GM18517 (cell line): ENCODE measurements around the gene POU3F4.

Experiments used
- ATAC-seq: cut with Tn5 transposase; IDR thresholded peaks from one replicate; pipeline ENCODE4 v1.9.1; 2021; ENCODE audit warnings: mild to moderate bottlenecking, moderate library complexity; ENCODE audit not compliant: unreplicated experiment

The POU3F4 gene

GRCh38 chrX:83508006-83508405 lies at the start of gene POU3F4:
TSS of gene POU3F4 (plus strand) at chrX:83508290. CDS start at chrX:83508325, 35 bp downstream.
- ATAC-seq: no peak

- ATAC-seq: peak; percentile 97
Measured at GRCh38 chrX:83469551-83469950, 38.5 kb upstream of the POU3F4 start.

- no peak for ATAC-seq
Measured at GRCh38 chrX:83495898-83496297, 12.2 kb upstream of the POU3F4 start.

- ATAC-seq: no peak
Measured at GRCh38 chrX:83501003-83501402, 7.1 kb upstream of the POU3F4 start.

- no peak for ATAC-seq
Measured at GRCh38 chrX:83501530-83501929, 6.6 kb upstream of the POU3F4 start.

- ATAC-seq: no peak
Measured at GRCh38 chrX:83504721-83505479, 3.2 kb upstream of the POU3F4 start.

- ATAC-seq: no peak
Measured at GRCh38 chrX:83508526-83509253, 600 bp downstream of the POU3F4 start.

- no peak for ATAC-seq
Measured at GRCh38 chrX:83509254-83509801, 1.2 kb downstream of the POU3F4 start.

- ATAC-seq: no peak
Measured at GRCh38 chrX:83510510-83511062, 2.5 kb downstream of the POU3F4 start.

- ATAC-seq: no peak
Measured at GRCh38 chrX:83511208-83511607, 3.1 kb downstream of the POU3F4 start.

GRCh38 chrX:83512111-83512510 lies 4.0 kb downstream of the POU3F4 start:
- no peak for ATAC-seq

- ATAC-seq: no peak
Measured at GRCh38 chrX:83516597-83516996, 8.5 kb downstream of the POU3F4 start.

GRCh38 chrX:83521905-83522304 lies 13.8 kb downstream of the POU3F4 start:
- no peak for ATAC-seq

GRCh38 chrX:83529950-83530349 lies 21.9 kb downstream of the POU3F4 start:
- ATAC-seq: no peak

- peak; percentile 79 for ATAC-seq
Measured at GRCh38 chrX:83535417-83536196, 27.5 kb downstream of the POU3F4 start.
